HS-5 (cell line): Measurements from ENCODE around the gene MYO3B.
A peak's percentile ranks its signal among the peaks of the same experiment; 100 is the strongest.

Experiments used
- DNase-seq: peaks from one replicate; pipeline ENCODE4 v3.0.0-alpha.2; 2012; ENCODE audit warnings: low read depth

MYO3B gene

GRCh38 chr2:170371231-170371998 lies 193.5 kb downstream of the MYO3B start:
- DNase-seq: no peak

- no peak for DNase-seq
Observed at GRCh38 chr2:170375192-170375591, 197.2 kb downstream of the MYO3B start.

- no peak for DNase-seq
Observed at GRCh38 chr2:170377500-170378207, 199.7 kb downstream of the MYO3B start.

GRCh38 chr2:170380267-170380666 lies 202.3 kb downstream of the MYO3B start:
- DNase-seq: no peak

DNA sequence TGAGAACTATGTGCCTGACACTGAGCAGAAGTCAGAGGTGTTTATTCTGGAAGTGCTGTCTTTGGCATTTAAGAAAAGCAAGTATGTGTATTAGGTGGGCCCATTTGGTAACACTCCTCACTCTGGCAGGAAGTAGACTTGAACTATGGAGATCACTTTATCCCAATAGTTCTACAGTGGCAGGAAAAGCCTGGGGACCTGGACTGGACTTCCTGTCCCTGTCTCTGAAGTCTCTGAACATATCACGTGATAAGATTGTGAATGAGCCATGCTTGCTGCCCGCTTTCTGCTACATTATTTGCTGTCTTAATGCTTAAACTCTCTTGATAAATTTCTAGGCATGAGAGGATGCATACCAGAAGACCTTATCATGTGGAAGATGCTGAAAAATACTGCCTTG lies 203.7 kb downstream of the MYO3B start:
- DNase-seq: no peak

DNA sequence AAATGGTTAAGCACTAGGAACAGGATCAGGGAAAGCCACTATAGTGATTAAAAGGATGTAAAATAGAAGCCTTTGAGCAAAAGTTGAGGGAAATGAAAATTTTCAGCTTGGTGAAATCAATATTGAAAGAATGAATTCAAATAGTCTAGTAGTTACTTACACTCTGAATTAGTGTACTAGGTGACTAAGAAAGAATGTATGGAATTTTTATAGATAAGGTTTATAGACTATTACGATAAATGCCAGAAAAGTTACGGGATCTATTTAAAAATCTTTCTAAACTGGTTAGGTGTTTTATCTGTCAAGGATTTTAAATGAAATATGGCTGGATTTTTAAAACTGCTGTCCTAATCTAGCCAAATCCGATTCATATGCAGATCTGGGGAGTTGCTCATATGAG lies 208.6 kb downstream of the MYO3B start:
- no peak for DNase-seq

DNA sequence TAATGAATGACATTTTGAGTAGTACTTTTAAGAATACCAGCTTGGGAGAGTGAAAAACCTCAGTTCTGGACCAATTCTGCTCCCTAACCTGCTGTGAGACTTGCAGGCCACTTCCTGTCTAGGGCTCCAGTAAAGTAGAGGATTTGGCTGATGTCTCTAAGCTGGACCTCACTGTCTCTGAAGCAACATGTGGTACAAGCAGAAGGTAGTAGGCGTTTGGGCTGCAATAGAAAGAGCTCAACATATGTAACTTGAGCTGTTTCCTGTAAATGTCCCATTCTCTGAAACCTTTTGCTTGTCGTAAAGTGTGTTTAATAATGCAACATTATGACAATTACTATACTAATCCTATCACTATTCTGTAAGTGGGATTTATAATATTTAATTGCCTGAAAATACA lies 213.1 kb downstream of the MYO3B start:
- no peak for DNase-seq

GRCh38 chr2:170391697-170392096 lies 213.8 kb downstream of the MYO3B start:
- DNase-seq: no peak

- no peak for DNase-seq
Observed at GRCh38 chr2:170393861-170394498, 216.0 kb downstream of the MYO3B start.

DNA sequence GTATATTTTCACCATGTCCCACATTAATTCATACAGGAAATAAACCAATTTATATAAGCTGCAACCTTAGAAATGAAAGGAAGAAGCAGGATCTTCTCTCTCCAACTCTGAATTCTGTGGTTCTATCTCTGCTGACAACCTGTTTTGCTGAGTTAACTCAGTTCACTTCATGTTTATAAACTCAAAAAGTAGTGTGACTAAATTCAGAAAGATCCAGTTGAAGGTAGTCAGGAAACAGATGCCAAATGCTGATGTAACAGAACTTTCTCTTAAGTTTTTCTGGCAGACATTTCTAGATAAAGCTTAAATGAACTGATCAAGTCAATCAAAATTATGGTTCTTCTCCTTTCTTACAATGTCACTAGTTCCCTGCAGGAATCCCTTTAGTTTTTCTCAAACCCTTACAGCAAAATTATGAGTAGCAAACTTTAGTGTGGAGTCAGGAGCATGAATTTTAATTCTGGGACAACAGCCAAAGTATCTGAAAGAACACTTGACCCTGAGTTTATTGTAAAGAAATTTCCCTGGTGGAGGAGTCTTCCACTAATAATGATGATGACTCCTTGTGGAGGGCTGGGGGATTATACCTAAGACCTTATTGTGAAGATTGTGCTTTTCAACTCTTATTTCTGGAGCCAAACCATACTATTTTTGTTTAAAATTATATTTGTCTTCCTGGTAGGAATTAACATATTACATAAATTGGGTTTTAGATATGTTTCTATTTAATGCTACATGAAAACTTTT lies 216.9 kb downstream of the MYO3B start:
- no peak for DNase-seq

DNA sequence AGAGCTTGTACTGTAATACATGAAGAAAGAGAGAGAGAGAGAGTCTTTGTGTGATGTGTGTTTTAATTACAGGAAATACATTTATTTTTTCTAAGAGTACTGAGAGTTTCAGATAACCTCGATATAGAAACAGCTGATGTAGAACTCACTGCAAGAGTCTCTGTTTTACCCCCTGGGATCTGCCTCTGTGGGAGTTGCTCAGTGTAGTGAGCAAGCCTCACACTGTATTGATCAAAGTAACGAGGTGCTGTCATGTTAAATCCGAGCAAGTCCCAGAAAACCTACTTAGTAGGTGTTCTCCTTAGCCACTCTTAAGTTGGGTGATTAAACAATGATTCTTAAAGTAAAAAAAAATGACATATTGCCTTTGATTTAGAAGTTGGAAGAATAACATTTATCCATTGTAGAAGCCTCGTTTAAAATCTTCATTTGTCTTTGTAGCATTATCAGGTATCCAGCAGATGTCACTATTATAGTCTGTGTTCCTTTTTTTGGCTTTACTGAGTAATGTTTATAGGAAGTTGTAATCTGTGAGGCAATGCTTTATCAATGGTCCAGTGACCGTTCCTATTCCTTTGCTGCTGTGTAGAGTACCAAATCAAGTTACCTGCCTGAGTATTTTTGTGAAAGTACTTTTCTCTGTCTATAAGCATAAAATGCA lies 219.0 kb downstream of the MYO3B start:
- DNase-seq: no peak

- no peak for DNase-seq
Observed at GRCh38 chr2:170401187-170401586, 223.2 kb downstream of the MYO3B start.

DNA sequence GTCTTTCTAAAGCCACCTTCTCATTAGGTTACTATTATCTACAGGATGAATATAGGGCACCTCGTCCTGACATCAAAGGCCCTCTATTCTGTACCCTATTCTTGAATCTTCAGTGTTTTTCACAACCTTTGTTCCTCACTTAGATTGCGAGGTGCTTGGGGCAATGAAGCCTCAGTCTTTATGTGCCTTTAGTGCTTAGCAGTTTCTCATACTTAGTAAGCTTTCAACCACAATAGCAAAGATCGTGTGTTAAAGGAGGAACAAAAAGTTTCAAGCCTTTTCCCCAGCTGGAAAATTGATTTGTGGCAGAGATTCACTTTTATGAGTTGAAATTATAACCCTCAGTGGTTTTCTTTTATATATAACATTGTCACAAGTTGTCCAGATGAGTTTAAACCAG lies 226.9 kb downstream of the MYO3B start:
- DNase-seq: no peak

GRCh38 chr2:170405326-170405725 lies 227.4 kb downstream of the MYO3B start:
- DNase-seq: no peak

DNA sequence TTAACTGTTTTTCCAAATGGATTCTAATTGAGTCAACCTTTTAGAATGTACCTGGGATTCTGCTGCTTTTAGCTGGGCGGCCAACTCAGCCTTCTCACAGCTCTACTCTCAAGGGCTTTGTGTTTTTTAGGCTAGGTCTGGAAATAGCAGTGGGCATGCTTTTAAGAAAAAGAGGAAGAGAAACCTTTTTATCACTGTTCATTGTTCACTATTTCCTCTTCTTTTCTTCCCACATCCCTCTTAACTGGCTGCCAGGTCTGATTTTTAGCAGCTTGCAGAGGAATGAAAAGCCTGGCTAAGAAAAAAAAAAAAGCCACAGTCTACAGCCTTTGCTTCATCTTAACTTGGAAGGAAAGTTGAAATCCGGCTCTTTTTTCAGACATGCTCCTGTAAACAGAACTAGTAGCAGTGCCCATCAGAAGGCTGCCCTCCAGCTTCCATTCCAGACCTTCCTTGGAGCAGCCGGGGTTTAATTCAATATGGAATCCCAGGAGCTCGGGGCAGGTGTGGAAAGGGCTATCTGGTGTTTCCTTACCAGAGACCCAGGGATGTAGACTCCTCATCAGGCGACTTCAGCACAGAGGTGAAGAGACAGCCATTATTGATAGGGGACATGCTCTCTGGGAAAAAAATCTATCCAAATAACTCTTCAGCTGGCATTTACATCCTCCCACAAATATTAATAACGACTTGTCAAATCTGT lies 230.7 kb downstream of the MYO3B start:
- no peak for DNase-seq

GRCh38 chr2:170409164-170409535 lies 231.2 kb downstream of the MYO3B start:
- DNase-seq: no peak

DNA sequence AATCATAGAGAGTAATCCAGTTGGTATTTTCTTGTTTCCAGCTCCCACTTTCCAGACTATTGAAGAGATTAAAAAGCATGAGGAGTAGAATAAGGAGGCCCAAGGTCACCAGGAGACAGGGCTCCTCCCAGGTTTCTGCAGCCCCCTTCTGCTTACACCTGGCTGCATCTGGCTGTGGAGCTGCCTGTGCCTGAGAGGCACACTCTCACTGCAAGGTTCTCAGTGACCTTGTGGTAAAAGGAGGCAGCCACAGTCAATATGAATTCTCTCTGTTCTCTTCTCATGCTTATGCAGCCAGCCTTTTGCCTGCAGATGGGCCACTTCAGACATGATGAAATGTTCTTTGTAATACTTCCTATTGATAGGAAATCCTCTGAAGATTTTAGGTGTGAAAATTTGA lies 233.7 kb downstream of the MYO3B start:
- DNase-seq: no peak

GRCh38 chr2:170420961-170421687 lies 243.2 kb downstream of the MYO3B start:
- no peak for DNase-seq

GRCh38 chr2:170423919-170424318 lies 246.0 kb downstream of the MYO3B start:
- DNase-seq: no peak

- DNase-seq: peak; percentile 55
Observed at GRCh38 chr2:170425281-170425751, 247.4 kb downstream of the MYO3B start.

DNA sequence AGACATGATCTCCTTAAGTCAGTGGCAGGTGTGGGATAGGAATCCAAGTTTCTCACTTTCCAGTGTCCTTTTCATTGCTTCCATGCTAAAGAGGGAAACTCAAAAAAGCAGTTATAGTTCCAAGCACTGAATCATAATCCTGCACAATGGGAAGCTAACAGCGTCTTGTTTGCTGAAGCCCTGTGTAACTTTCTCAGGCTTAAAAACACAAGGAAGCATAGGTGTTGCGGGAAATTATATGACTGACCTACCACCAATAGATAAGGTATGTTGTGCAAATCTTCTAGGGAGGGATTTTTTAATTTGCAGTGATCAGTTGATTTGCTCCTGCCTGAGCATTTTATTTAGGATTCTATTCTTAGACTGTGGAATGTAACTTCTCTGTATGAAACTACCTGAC lies 250.9 kb downstream of the MYO3B start:
- no peak for DNase-seq
